GM23338 (cell line): ENCODE results near the gene IGSF21. TPM values are rescaled to one million over a fixed set of nuclear protein-coding genes. Genes with fewer than 3 reads are reported as not detected.
A peak's percentile ranks its signal among the peaks of the same experiment; 100 is the strongest.

Experiments used
- ATAC-seq: fragments of 200-7000 bp; cut with Tn5 transposase; 3 replicates; pipeline ENCODE4 v1.9.1; 2020
- DNase-seq: peaks from one replicate; pipeline ENCODE4 v3.0.0-alpha.2; 2015; ENCODE audit warnings: low spot score
- H2AFZ ChIP-seq: fragments of 200-600 bp; sonication (generic); 2 replicates; pipeline ENCODE4 v1.8.0; 2016; ENCODE audit warnings: antibody characterized with exemption, mild to moderate bottlenecking, moderate library complexity
- H3F3A ChIP-seq: fragments of 200-600 bp; sonication (generic); replicated peaks from 2 replicates; pipeline ENCODE4 v1.8.0; 2017; ENCODE audit warnings: antibody characterized with exemption, mixed run types, low read depth
- H3K27ac ChIP-seq: fragments of 200-600 bp; sonication (generic); 2 replicates; pipeline ENCODE4 v1.6.1; 2016; ENCODE audit warnings: low read depth
- H3K27me3 ChIP-seq: fragments of 200-600 bp; sonication (generic); 2 replicates; pipeline ENCODE4 v1.8.0; 2016; ENCODE audit warnings: mild to moderate bottlenecking, mixed run types, moderate library complexity; ENCODE audit not compliant: insufficient read depth
- H3K36me3 ChIP-seq: fragments of 200-600 bp; sonication (generic); 2 replicates; pipeline ENCODE4 v1.8.0; 2016; ENCODE audit warnings: mild to moderate bottlenecking; ENCODE audit not compliant: insufficient read depth
- H3K4me1 ChIP-seq: fragments of 200-600 bp; sonication (generic); 2 replicates; pipeline ENCODE4 v1.8.0; 2016; ENCODE audit warnings: mild to moderate bottlenecking, moderate library complexity; ENCODE audit not compliant: insufficient read depth
- H3K4me2 ChIP-seq: fragments of 200-600 bp; sonication (generic); 2 replicates; pipeline ENCODE4 v1.7.1; 2017; ENCODE audit warnings: mixed run types
- H3K4me3 ChIP-seq: fragments of 200-600 bp; sonication (generic); 2 replicates; pipeline ENCODE4 v1.6.1; 2016; ENCODE audit warnings: mixed run types
- H3K79me2 ChIP-seq: fragments of 200-600 bp; sonication (generic); replicated peaks from 2 replicates; pipeline ENCODE4 v1.8.0; 2017; ENCODE audit warnings: mild to moderate bottlenecking; ENCODE audit not compliant: insufficient read depth
- H3K9me2 ChIP-seq: fragments of 200-600 bp; sonication (generic); 2 replicates; pipeline ENCODE4 v1.8.0; 2017; ENCODE audit not compliant: insufficient read depth
- H4K20me1 ChIP-seq: fragments of 200-600 bp; sonication (generic); replicated peaks from 2 replicates; pipeline ENCODE4 v1.8.0; 2017; ENCODE audit warnings: mild to moderate bottlenecking; ENCODE audit not compliant: insufficient read depth
- H3K27ac Mint-ChIP-seq: 2 replicates; pipeline ENCODE4 v1.8.0; 2020; ENCODE audit warnings: inconsistent platforms, mild to moderate bottlenecking, moderate library complexity, mixed read lengths
- H3K27me3 Mint-ChIP-seq: 3 replicates; pipeline ENCODE4 v1.8.0; 2022; ENCODE audit warnings: low read depth, mild to moderate bottlenecking, moderate library complexity, mixed read lengths, inconsistent platforms; ENCODE audit not compliant: insufficient read depth, poor library complexity
- H3K36me3 Mint-ChIP-seq: 3 replicates; pipeline ENCODE4 v1.8.0; 2021; ENCODE audit warnings: low read depth, mild to moderate bottlenecking, inconsistent platforms, moderate library complexity, mixed read lengths
- H3K4me1 Mint-ChIP-seq: 3 replicates; pipeline ENCODE4 v1.8.0; 2020; ENCODE audit warnings: mild to moderate bottlenecking, inconsistent platforms, mixed read lengths
- H3K4me3 Mint-ChIP-seq: 3 replicates; pipeline ENCODE4 v1.8.0; 2021; ENCODE audit warnings: moderate library complexity, mild to moderate bottlenecking, inconsistent platforms, mixed read lengths
- H3K9me3 Mint-ChIP-seq: 3 replicates; pipeline ENCODE4 v1.8.0; 2020; ENCODE audit warnings: moderate library complexity, mild to moderate bottlenecking, inconsistent platforms, mixed read lengths
- CREB1 ChIP-seq: fragments of 250-450 bp; sonication (Bioruptor Pico); IDR thresholded peaks from 2 replicates; pipeline ENCODE4 v1.5.0; 2020; ENCODE audit warnings: low read depth, mild to moderate bottlenecking, moderate library complexity
- CTCF ChIP-seq, 2 experiments: fragments of 200-600 bp in 1 of 2; sonication (generic) in 1 of 2; conservative IDR thresholded peaks; 2 replicates each; pipeline versions ENCODE4 v1.5.1 to v1.6.1; 2016 to 2017; ENCODE audit warnings: antibody characterized with exemption in 2 of 2, low read depth in 2 of 2, mild to moderate bottlenecking in 2 of 2, moderate library complexity in 1 of 2
- ETS1 ChIP-seq: IDR thresholded peaks from 2 replicates; pipeline ENCODE4 v1.6.1; 2016; ENCODE audit warnings: antibody characterized with exemption
- EZH2 ChIP-seq: fragments of 200-600 bp; sonication (generic); IDR thresholded peaks from one replicate; pipeline ENCODE4 v1.8.0; 2017; ENCODE audit warnings: antibody characterized with exemption, mild to moderate bottlenecking, low read depth; ENCODE audit not compliant: unreplicated experiment
- EZH2phosphoT487 ChIP-seq: fragments of 200-600 bp; sonication (generic); IDR thresholded peaks from one replicate; pipeline ENCODE4 v1.8.1; 2018; ENCODE audit warnings: antibody characterized with exemption; ENCODE audit not compliant: unreplicated experiment
- JUNB ChIP-seq: IDR thresholded peaks from one replicate; pipeline ENCODE4 v1.6.1; 2016; ENCODE audit warnings: antibody characterized with exemption; ENCODE audit not compliant: unreplicated experiment
- NANOG ChIP-seq: IDR thresholded peaks from 2 replicates; pipeline ENCODE4 v1.6.1; 2016; ENCODE audit warnings: antibody characterized with exemption, borderline replicate concordance
- POLR2AphosphoS5 ChIP-seq: IDR thresholded peaks from 2 replicates; pipeline ENCODE4 v1.6.1; 2016; ENCODE audit warnings: antibody characterized with exemption, low read depth
- REST ChIP-seq: IDR thresholded peaks from one replicate; pipeline ENCODE4 v1.6.1; 2018; ENCODE audit warnings: antibody characterized with exemption; ENCODE audit not compliant: unreplicated experiment
- STAT1 ChIP-seq: IDR thresholded peaks from one replicate; pipeline ENCODE4 v1.6.1; 2016; ENCODE audit warnings: antibody characterized with exemption; ENCODE audit not compliant: unreplicated experiment
- ZNF114 ChIP-seq: fragments of 250-450 bp; sonication (Bioruptor Pico); IDR thresholded peaks from 2 replicates; pipeline ENCODE4 v1.5.0; 2020; ENCODE audit warnings: mild to moderate bottlenecking, moderate library complexity
- ZNF331 ChIP-seq: fragments of 250-450 bp; sonication (Bioruptor Pico); IDR thresholded peaks from 2 replicates; pipeline ENCODE4 v1.5.0; 2020; ENCODE audit warnings: low read depth, mild to moderate bottlenecking, moderate library complexity
- ZNF462 ChIP-seq: fragments of 250-450 bp; sonication (Bioruptor Pico); IDR thresholded peaks from 2 replicates; pipeline ENCODE4 v1.5.0; 2020; ENCODE audit warnings: mild to moderate bottlenecking, moderate library complexity
- polyA plus RNA-seq: library from polyadenylated mRNA; unstranded; fragments of >200 nt; fragmentation: Nextera tagmentation; extraction: Ambion mirVana; gene quantifications from 2 replicates; pipeline ENCODE4 v1.2.1, GENCODE V29; 2016
- total RNA-seq: library from RNA; depleted of rRNA; stranded (reverse); fragments of >200 nt; shearing (Covaris generic); gene quantifications from 2 replicates; pipeline ENCODE4 v1.2.3, GENCODE V29; 2014

Gene IGSF21
- total and polyA plus RNA-seq, 2 experiments from 2014 or later = 15.6 to 15.7 TPM

- H3K4me2 ChIP-seq = peak overlapping the region; percentile 55; the same call in 1 of the 2 replicates
- peaks cover 7% of the 10 kb centered on the region; the same call in 1 of the 2 replicates for H3K9me2 ChIP-seq
- no peaks in the 10 kb centered on the region for H3K36me3 ChIP-seq
- Mint-ChIP-seq H3K27me3 (peaks cover 9% of the 10 kb centered on the region), H3K4me3 (no peak overlapping the region), H3K36me3 (no peaks in the 10 kb centered on the region), H3K9me3 (no peaks in the 10 kb centered on the region; the same call in 2 of the 3 replicates), H3K27ac (no peak overlapping the region), H3K4me1 (peaks cover 16% of the 10 kb centered on the region)
- ATAC-seq = no peak
- no peak overlapping the region for H3K4me3 ChIP-seq
- no peaks in the 10 kb centered on the region for H4K20me1 ChIP-seq
- no peaks in the 10 kb centered on the region for H3K27me3 ChIP-seq
- 0 out of 2 replicates have a peak overlapping the region, but pooled peaks have one; percentile 19 for H2AFZ ChIP-seq
- peaks cover 9% of the 10 kb centered on the region for H3K4me1 ChIP-seq
- H3F3A ChIP-seq = no peaks in the 10 kb centered on the region
- no peak for TF ChIP-seq POLR2AphosphoS5
- TF ChIP-seq EZH2 = no peak
- TF ChIP-seq ZNF462 (CRISPR knock-in tag) = no peak
- no peak for TF ChIP-seq NANOG
- no peak for TF ChIP-seq CREB1 (CRISPR knock-in tag)
- no peak for TF ChIP-seq JUNB
- no peak for TF ChIP-seq CTCF (conservative IDR thresholded peaks at IDR 0.05; ENCODE audit: low read depth in 2 of 2)
- TF ChIP-seq ETS1 = no peak
- TF ChIP-seq REST = no peak
- TF ChIP-seq ZNF331 (CRISPR knock-in tag) = no peak
- no peak for TF ChIP-seq STAT1
- TF ChIP-seq EZH2phosphoT487 = no peak
- TF ChIP-seq ZNF114 (CRISPR knock-in tag) = no peak
- no peak overlapping the region for H3K27ac ChIP-seq
- H3K79me2 ChIP-seq = no peaks in the 10 kb centered on the region
- peak; percentile 35 for DNase-seq
Observed at GRCh38 chr1:18333220-18333619, 225.6 kb downstream of the IGSF21 start.
